Activated CD4-positive, alpha-beta T cell treated with anti-CD3 and anti-CD28 coated beads, Interleukin-2, amount 10 ng/mL, durations not matched to agents 24 days and 14 days (primary cell): ENCODE results near the gene EIF5B. TPM values are rescaled to one million over a fixed set of nuclear protein-coding genes. Genes with fewer than 3 reads are reported as not detected.

Source experiments
- DNase-seq: peaks from one replicate; pipeline ENCODE4 v3.0.0; 2022
- H3K27ac Mint-ChIP-seq: one replicate; pipeline ENCODE4 v1.8.0; 2022; ENCODE audit warnings: mild to moderate bottlenecking, mixed read lengths
- H3K27me3 Mint-ChIP-seq: one replicate; pipeline ENCODE4 v1.8.0; 2022; ENCODE audit warnings: mixed read lengths
- H3K36me3 Mint-ChIP-seq: one replicate; pipeline ENCODE4 v1.8.0; 2022; ENCODE audit warnings: low read depth, mild to moderate bottlenecking, mixed read lengths
- H3K4me1 Mint-ChIP-seq: one replicate; pipeline ENCODE4 v1.8.0; 2021; ENCODE audit warnings: mixed read lengths
- H3K4me3 Mint-ChIP-seq: one replicate; pipeline ENCODE4 v1.8.0; 2022; ENCODE audit warnings: mild to moderate bottlenecking, moderate library complexity, mixed read lengths
- H3K9me3 Mint-ChIP-seq: one replicate; pipeline ENCODE4 v1.8.0; 2021; ENCODE audit warnings: mixed read lengths
- intact Hi-C: fragments of 100-400 bp; cut with micrococcal nuclease; formaldehyde crosslinking; loops from one replicate; pipeline ENCODE4 v1.15.1; 2023
- total RNA-seq: library from RNA; stranded (reverse); gene quantifications from 2 replicates; pipeline ENCODE4 v1.2.3, GENCODE V29; 2022

The EIF5B gene
- total RNA-seq, 1 donor from 2014 or later: 88.5 TPM

DNA sequence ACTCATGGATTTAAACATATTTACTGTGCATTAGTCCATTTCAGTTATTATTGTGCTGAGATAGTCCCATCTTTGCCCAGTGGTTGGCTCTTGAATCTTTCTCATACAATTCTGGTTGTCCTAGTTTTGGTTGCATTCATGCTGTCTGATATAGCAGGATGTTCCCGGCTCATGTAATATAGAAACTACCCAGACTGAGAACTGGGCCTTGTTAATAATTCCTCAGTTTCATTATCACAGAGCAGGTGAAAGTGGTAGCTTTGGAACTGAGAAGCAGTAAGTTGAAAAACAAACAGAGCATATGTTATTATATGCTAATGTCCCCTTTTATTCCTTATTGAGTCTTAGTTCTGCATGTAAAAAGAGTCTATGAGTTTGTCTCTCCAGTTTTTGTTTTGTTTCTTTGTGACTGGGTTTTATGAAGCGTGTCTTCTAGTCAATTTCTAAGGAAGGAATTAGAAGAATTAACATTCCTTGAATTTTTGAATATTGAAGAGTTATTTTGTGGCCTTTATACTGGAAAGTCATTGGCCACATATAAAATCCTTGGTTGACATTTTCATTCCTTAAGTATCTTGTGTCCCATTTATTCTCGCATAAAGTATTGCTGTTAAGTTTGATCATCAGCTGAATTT lies 43.3 kb downstream of the EIF5B start:
- H3K36me3 Mint-ChIP-seq: peaks cover 72% of the 10 kb centered on the region
- H3K4me3 Mint-ChIP-seq: no peak overlapping the region
- DNase-seq: no peak
- no peaks in the 10 kb centered on the region for H3K27me3 Mint-ChIP-seq
- no peaks in the 10 kb centered on the region for H3K9me3 Mint-ChIP-seq
- peaks cover 22% of the 10 kb centered on the region for H3K4me1 Mint-ChIP-seq
- intact Hi-C loops: no loop called here
- no peak overlapping the region for H3K27ac Mint-ChIP-seq

DNA sequence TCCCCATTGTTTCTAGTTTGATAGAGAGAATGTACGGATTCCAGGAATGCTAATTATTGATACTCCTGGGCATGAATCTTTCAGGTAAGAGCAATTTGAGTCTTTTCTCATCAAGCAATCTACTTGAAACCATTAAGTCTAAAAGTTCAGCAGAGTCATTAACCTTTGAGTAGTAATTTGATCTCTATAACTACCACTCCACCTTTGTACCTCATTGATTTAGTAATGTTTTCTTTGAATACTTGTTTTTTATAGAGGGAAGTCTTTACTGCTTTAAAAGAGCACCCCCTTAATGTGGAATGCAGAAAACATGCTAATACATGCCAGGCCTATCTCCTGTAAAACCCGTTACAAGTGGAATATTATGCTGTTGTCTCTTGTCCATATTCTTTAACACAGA lies 45.0 kb downstream of the EIF5B start:
- H3K9me3 Mint-ChIP-seq: no peaks in the 10 kb centered on the region
- H3K27ac Mint-ChIP-seq: no peak overlapping the region
- peaks cover 20% of the 10 kb centered on the region for H3K4me1 Mint-ChIP-seq
- H3K27me3 Mint-ChIP-seq: no peaks in the 10 kb centered on the region
- H3K36me3 Mint-ChIP-seq: peaks cover 64% of the 10 kb centered on the region
- DNase-seq: no peak
- intact Hi-C loops: no loop called here
- H3K4me3 Mint-ChIP-seq: no peak overlapping the region

DNA sequence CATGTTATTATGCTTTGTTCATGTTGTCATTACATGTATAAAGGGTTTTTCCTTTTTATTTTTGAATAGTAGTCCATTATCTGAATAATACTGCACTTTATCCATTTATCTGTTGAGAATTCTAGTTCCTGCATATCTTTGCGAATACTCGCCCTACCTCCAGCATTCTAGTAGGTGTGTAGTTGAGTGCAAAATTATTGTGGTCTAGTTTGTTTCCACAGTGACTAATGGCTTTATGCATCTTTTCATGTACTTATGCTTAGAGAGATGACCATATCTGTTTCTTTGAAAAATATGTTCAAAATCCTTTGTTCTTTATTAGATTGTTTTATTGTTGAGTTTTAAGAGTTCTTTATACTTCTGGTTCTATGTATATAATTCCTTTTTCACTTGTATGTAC lies 48.8 kb downstream of the EIF5B start:
- intact Hi-C loops: no loop called here
- DNase-seq: no peak
- H3K4me1 Mint-ChIP-seq: peaks cover 3% of the 10 kb centered on the region
- H3K36me3 Mint-ChIP-seq: peaks cover 52% of the 10 kb centered on the region
- no peaks in the 10 kb centered on the region for H3K27me3 Mint-ChIP-seq
- no peak overlapping the region for H3K27ac Mint-ChIP-seq
- no peak overlapping the region for H3K4me3 Mint-ChIP-seq
- H3K9me3 Mint-ChIP-seq: no peaks in the 10 kb centered on the region

DNA sequence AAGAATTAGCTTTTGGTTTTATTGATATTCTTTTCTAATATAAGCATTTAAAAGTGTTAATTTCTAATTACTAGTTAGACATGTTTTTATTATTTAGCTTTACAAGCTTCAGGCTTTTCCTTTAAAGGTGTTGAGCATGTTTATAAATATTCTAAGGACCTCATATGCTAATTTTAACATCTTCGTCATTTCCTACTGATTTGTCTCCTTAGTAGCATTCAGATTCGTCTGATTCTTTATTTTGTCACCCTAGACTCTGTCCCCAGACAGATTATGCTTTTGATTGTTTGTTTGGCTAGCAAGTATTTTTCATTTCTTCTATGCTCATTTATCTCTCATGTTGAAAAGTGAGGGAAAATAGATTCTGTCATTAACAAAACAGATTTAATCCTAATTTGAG lies 51.7 kb downstream of the EIF5B start:
- no peak overlapping the region for H3K27ac Mint-ChIP-seq
- intact Hi-C loops: no loop called here
- peaks cover 3% of the 10 kb centered on the region for H3K4me1 Mint-ChIP-seq
- peaks cover 41% of the 10 kb centered on the region for H3K36me3 Mint-ChIP-seq
- no peaks in the 10 kb centered on the region for H3K9me3 Mint-ChIP-seq
- no peak overlapping the region for H3K4me3 Mint-ChIP-seq
- no peak for DNase-seq
- H3K27me3 Mint-ChIP-seq: no peaks in the 10 kb centered on the region

DNA sequence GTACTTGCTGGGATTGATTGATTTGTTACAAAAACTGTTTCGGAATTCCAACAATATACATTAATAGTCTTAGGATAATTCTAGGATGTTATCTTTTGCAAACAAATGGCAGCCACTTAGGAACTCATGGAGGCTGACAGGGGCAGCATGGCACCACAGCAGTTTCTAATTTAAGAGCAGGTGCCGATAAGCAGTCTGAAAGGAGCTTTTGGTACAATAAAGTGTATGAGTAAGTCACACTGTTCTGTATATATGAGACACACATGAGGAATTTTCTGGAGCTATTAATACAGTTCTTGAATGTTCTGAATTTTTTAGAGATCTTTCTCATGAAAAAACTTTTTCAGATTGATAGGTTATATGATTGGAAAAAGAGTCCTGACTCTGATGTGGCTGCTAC lies 52.2 kb downstream of the EIF5B start:
- Mint-ChIP-seq H3K4me3 (no peak overlapping the region), H3K27me3 (no peaks in the 10 kb centered on the region), H3K9me3 (no peaks in the 10 kb centered on the region), H3K4me1 (peaks cover 3% of the 10 kb centered on the region), H3K27ac (no peak overlapping the region), H3K36me3 (peaks cover 42% of the 10 kb centered on the region)
- no peak for DNase-seq
- intact Hi-C loops: no loop called here

DNA sequence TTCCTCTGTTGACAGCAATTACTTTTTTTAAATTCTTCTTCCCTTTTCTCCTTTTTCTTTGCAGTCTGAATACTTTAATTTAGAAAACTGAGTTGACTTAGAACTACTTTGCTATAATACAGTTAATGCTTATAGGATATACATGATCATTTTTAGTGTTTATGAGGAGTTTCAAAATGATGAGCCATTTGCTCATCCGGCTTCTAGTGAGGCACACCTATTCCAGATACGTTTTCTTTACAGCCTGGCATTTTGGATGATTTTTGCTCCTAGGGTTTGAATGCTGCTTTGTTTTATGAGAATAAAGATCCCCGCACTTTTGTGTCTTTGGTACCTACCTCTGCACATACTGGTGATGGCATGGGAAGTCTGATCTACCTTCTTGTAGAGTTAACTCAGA lies 52.8 kb downstream of the EIF5B start:
- no peak for DNase-seq
- H3K9me3 Mint-ChIP-seq: no peaks in the 10 kb centered on the region
- no peak overlapping the region for H3K27ac Mint-ChIP-seq
- H3K36me3 Mint-ChIP-seq: peaks cover 42% of the 10 kb centered on the region
- no peak overlapping the region for H3K4me3 Mint-ChIP-seq
- intact Hi-C loops: no loop called here
- H3K27me3 Mint-ChIP-seq: no peaks in the 10 kb centered on the region
- H3K4me1 Mint-ChIP-seq: peaks cover 3% of the 10 kb centered on the region

DNA sequence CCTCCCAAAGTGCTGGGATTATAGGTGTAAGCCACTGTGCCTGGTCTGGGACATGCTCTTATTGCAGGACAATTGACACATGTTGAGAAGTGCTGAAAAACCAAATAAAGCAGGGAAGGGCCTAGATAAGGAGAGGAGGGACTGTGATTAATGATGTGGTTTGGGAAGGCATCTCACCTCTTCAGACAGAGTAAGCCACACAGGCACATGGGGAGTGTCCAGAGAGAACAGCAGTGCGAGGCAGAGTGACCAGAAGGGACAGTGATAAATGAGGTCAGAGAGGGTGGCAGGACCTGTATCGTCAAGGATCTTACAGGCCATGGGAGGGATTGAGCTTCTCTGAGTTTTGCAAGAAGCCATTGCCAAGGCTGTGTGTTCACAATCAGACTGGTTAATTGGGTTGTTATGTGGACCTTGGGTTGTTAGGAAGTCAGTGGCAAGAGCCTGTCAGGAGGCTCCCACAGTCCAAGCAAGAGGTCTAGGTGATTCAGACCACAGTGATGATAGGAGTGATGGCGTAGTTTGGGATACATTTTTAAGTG lies 58.5 kb downstream of the EIF5B start:
- Mint-ChIP-seq H3K9me3 (no peaks in the 10 kb centered on the region), H3K36me3 (peaks cover 65% of the 10 kb centered on the region), H3K27me3 (no peaks in the 10 kb centered on the region), H3K4me1 (no peaks in the 10 kb centered on the region), H3K27ac (no peak overlapping the region), H3K4me3 (no peak overlapping the region)
- no peak for DNase-seq
- intact Hi-C loops: no loop called here

DNA sequence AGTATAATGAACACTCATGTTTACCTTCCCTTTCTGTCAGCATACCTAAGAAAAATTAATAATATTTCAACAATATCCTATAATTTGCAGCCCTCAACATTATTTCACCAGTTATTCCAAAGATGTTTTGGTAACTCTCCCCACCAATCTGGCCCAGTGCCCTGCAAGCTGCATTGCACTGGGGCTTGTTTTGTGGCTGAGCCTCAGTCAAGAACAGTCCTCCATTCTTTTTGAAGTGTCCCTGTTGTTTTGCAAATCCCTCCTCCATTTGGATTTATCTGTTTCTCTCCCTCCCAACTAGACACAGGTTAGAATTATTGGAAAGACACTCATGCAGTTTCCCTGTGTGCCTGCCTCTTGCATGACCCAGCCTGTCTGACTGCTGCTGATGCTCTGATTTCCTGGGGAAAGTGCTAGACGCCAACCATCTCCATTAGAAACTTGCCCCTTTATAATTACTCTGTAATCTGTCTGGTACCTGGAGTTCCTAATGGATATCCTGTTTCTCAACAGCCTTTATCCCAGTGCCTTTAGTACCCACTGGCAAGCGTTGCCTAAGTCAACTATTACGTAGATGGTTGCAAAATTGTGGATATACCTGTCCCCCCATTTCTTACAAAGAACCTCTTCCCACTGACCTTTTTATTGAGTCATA lies 60.2 kb downstream of the EIF5B start:
- Mint-ChIP-seq H3K27me3 (no peaks in the 10 kb centered on the region), H3K27ac (no peak overlapping the region), H3K4me3 (no peak overlapping the region), H3K9me3 (no peaks in the 10 kb centered on the region), H3K4me1 (no peaks in the 10 kb centered on the region), H3K36me3 (peaks cover 61% of the 10 kb centered on the region)
- DNase-seq: no peak
- intact Hi-C loops: no loop called here

DNA sequence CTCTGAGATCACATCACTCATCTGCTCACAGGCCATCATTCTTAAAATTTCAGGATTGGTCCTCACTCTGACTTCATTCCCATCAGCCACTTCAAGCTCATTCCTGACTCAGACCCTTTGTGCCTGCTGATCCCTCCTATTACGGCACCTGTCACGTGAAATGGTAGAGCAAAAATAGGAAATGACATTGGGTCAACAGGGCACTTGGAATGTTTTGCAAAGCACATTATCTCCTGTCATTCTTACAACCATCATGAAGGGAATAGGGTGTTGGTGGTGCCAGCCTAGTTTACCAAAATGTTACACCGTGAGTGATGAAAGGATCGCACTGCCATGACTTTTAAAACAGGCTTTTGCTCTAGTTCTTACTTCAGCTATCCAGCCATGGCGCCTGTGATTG lies 61.1 kb downstream of the EIF5B start:
- peaks cover 67% of the 10 kb centered on the region for H3K36me3 Mint-ChIP-seq
- DNase-seq: no peak
- H3K9me3 Mint-ChIP-seq: no peaks in the 10 kb centered on the region
- H3K4me3 Mint-ChIP-seq: no peak overlapping the region
- no peaks in the 10 kb centered on the region for H3K4me1 Mint-ChIP-seq
- intact Hi-C loops: no loop called here
- H3K27me3 Mint-ChIP-seq: no peaks in the 10 kb centered on the region
- H3K27ac Mint-ChIP-seq: no peak overlapping the region

DNA sequence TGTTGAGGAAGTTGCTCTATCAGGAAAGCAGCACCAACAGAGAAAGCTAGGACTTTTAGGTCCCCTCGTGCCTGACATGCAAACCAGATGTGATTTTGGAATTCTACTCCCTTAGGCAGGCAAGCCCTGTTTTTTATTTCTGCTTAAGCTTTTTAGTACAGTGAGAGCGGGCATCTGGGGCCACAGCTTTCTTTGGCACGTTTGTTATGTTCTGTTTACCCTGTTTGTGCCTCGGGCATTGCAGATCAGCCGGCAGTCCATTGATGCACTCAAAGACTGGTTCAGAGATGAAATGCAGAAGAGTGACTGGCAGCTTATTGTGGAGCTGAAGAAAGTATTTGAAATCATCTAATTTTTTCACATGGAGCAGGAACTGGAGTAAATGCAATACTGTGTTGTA lies 61.9 kb downstream of the EIF5B start:
- no peak for DNase-seq
- Mint-ChIP-seq H3K4me1 (peaks cover 4% of the 10 kb centered on the region), H3K27me3 (no peaks in the 10 kb centered on the region), H3K27ac (peak overlapping the region; percentile 16), H3K4me3 (no peak overlapping the region), H3K36me3 (peaks cover 68% of the 10 kb centered on the region), H3K9me3 (no peaks in the 10 kb centered on the region)
- intact Hi-C loops: no loop called here

DNA sequence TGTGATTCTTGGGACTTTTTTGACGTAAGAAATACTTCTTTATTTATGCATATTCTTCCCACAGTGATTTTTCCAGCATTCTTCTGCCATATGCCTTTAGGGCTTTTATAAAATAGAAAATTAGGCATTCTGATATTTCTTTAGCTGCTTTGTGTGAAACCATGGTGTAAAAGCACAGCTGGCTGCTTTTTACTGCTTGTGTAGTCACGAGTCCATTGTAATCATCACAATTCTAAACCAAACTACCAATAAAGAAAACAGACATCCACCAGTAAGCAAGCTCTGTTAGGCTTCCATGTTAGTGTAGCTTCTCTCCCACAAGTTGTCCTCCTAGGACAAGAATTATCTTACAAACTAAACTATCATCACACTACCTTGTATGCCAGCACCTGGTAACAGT lies 62.6 kb downstream of the EIF5B start:
- H3K4me3 Mint-ChIP-seq: no peak overlapping the region
- no peak for DNase-seq
- intact Hi-C loops: no loop called here
- H3K27me3 Mint-ChIP-seq: no peaks in the 10 kb centered on the region
- H3K4me1 Mint-ChIP-seq: peaks cover 4% of the 10 kb centered on the region
- no peak overlapping the region for H3K27ac Mint-ChIP-seq
- H3K9me3 Mint-ChIP-seq: no peaks in the 10 kb centered on the region
- H3K36me3 Mint-ChIP-seq: peaks cover 68% of the 10 kb centered on the region

DNA sequence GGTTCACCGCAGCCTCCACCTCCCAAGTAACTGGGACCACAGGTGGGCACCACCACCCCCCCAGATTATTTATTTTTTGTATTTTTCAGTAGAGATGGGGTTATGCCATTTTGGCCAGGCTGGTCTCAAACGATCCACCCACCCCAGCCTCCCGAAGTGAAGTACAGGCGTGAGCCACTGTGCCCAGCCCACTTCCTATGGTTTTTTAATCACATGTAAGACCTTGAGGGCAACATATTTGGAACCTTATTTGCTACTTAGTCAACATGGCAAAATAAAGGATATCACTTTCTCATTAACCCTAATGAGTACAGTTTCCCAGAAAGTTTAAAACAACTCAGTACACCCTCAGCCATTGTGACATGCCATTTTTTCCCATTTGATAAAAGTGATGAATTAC lies 64.7 kb downstream of the EIF5B start:
- Mint-ChIP-seq H3K9me3 (no peaks in the 10 kb centered on the region), H3K36me3 (peaks cover 67% of the 10 kb centered on the region), H3K27ac (no peak overlapping the region), H3K4me3 (no peak overlapping the region), H3K27me3 (no peaks in the 10 kb centered on the region), H3K4me1 (peaks cover 4% of the 10 kb centered on the region)
- intact Hi-C loops: no loop called here
- no peak for DNase-seq

DNA sequence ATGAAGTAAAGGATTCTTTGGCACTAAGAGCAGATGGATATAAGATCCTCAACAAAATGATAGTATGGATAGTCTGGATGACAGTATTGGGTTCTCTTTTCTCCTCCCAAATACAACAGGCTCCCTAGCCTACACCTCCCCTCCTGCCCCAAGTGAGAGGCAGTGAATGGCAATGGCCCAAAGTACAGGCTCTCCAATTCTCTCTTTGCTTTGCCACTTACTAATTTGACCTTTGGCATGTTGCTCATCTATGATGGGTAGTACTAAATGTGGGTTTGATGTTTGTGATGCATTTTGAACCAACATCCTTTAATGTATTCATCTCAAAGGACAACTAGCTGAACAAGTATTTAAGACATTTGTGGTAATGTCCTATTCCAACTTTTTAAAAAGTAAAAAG lies 65.9 kb downstream of the EIF5B start:
- Mint-ChIP-seq H3K27me3 (no peaks in the 10 kb centered on the region), H3K36me3 (peaks cover 64% of the 10 kb centered on the region)
- intact Hi-C loops: no loop called here

DNA sequence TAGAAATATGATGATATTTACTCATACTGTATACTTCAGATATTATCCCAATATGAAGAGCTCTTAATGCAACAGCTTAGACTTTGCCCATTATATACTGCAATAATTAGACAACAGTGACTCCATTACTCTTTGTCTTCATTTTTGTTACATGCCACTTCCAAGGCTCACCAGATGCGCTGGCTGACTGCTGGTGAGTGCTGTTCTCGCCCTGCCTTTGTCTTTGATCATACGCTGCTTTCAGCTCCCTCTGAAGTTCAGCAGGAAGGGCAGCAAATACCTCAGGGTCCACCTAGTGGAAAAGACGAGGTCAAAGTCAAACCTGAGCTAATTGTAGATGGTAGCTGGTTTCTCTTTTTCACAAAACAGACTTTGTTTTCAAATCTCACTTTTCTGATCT lies 66.3 kb downstream of the EIF5B start:
- peak overlapping the region; percentile 3 for H3K27ac Mint-ChIP-seq
- H3K4me3 Mint-ChIP-seq: no peak overlapping the region
- DNase-seq: no peak
- H3K9me3 Mint-ChIP-seq: no peaks in the 10 kb centered on the region
- intact Hi-C loops: no loop called here
- H3K36me3 Mint-ChIP-seq: peaks cover 61% of the 10 kb centered on the region
- H3K4me1 Mint-ChIP-seq: peaks cover 6% of the 10 kb centered on the region
- no peaks in the 10 kb centered on the region for H3K27me3 Mint-ChIP-seq

More for the DNA sequence above, 65.9 kb downstream of the EIF5B start:
- H3K4me3 Mint-ChIP-seq: no peak overlapping the region
- H3K9me3 Mint-ChIP-seq: no peaks in the 10 kb centered on the region
- H3K4me1 Mint-ChIP-seq: peaks cover 6% of the 10 kb centered on the region
- H3K27ac Mint-ChIP-seq: no peak overlapping the region
- DNase-seq: no peak
